H9 (cell line): ENCODE measurements around the gene CABCOCO1. TPM values are rescaled to one million over a fixed set of nuclear protein-coding genes. Genes with fewer than 3 reads are reported as not detected.

Experiments used
- DNase-seq: peaks from one replicate; pipeline ENCODE4 v3.0.0-alpha.2; 2017
- H2AFZ ChIP-seq: one replicate; pipeline ENCODE4 v1.6.1; 2013; ENCODE audit warnings: mild to moderate bottlenecking, low read length, control low read depth, moderate library complexity
- H2AK5ac ChIP-seq: 2 replicates; pipeline ENCODE4 v1.6.1; 2013; ENCODE audit warnings: low read length, control low read depth, mixed read lengths; ENCODE audit not compliant: insufficient read length
- H2BK120ac ChIP-seq: one replicate; pipeline ENCODE4 v1.6.1; 2013; ENCODE audit warnings: low read depth, mild to moderate bottlenecking, low read length, control low read depth, inconsistent platforms; ENCODE audit not compliant: poor library complexity, severe bottlenecking
- H2BK12ac ChIP-seq: 2 replicates; pipeline ENCODE4 v1.6.1; 2013; ENCODE audit warnings: low read length, control low read depth, mixed read lengths, low read depth; ENCODE audit not compliant: insufficient read length
- H2BK15ac ChIP-seq: 2 replicates; pipeline ENCODE4 v1.6.1; 2013; ENCODE audit warnings: low read depth, low read length, control low read depth
- H2BK20ac ChIP-seq: one replicate; pipeline ENCODE4 v1.6.1; 2013; ENCODE audit warnings: low read depth, mild to moderate bottlenecking, low read length, control low read depth, inconsistent platforms; ENCODE audit not compliant: poor library complexity, severe bottlenecking
- H2BK5ac ChIP-seq: 2 replicates; pipeline ENCODE4 v1.6.1; 2013; ENCODE audit warnings: low read length, control low read depth, mixed read lengths; ENCODE audit not compliant: insufficient read length
- H3K14ac ChIP-seq: 2 replicates; pipeline ENCODE4 v1.6.1; 2013; ENCODE audit warnings: low read length, control low read depth; ENCODE audit not compliant: insufficient read depth
- H3K18ac ChIP-seq: 2 replicates; pipeline ENCODE4 v1.6.1; 2013; ENCODE audit warnings: low read depth, mild to moderate bottlenecking, mixed read lengths, low read length, control low read depth; ENCODE audit not compliant: insufficient read length
- H3K23ac ChIP-seq: 2 replicates; pipeline ENCODE4 v1.6.1; 2013; ENCODE audit warnings: low read length, control low read depth, mixed read lengths, low read depth; ENCODE audit not compliant: insufficient read length
- H3K23me2 ChIP-seq: 2 replicates; pipeline ENCODE4 v1.6.1; 2013; ENCODE audit warnings: low read depth, mild to moderate bottlenecking, mixed read lengths, low read length, control low read depth; ENCODE audit not compliant: insufficient read length, poor library complexity, severe bottlenecking
- H3K27ac ChIP-seq: 2 replicates; pipeline ENCODE4 v1.5.1; 2013; ENCODE audit warnings: low read length, control low read depth, mixed read lengths, low read depth; ENCODE audit not compliant: insufficient read length
- H3K27me3 ChIP-seq: 2 replicates; pipeline ENCODE4 v1.6.1; 2013; ENCODE audit warnings: low read length, control low read depth, inconsistent platforms; ENCODE audit not compliant: insufficient read depth
- H3K4ac ChIP-seq: 2 replicates; pipeline ENCODE4 v1.6.1; 2013; ENCODE audit warnings: low read depth, mild to moderate bottlenecking, control low read depth, inconsistent platforms, low read length, moderate library complexity
- H3K4me1 ChIP-seq: 2 replicates; pipeline ENCODE4 v1.6.1; 2013; ENCODE audit warnings: low read length, control low read depth, inconsistent platforms; ENCODE audit not compliant: insufficient read depth
- H3K4me2 ChIP-seq: 2 replicates; pipeline ENCODE4 v1.6.1; 2013; ENCODE audit warnings: low read length, control low read depth, mixed read lengths; ENCODE audit not compliant: insufficient read length, insufficient read depth
- H3K56ac ChIP-seq: 2 replicates; pipeline ENCODE4 v1.6.1; 2013; ENCODE audit warnings: low read depth, mild to moderate bottlenecking, mixed read lengths, low read length, control low read depth; ENCODE audit not compliant: insufficient read length
- H3K79me1 ChIP-seq: 2 replicates; pipeline ENCODE4 v1.6.1; 2013; ENCODE audit warnings: low read depth, mild to moderate bottlenecking, moderate library complexity, low read length, control low read depth, inconsistent platforms; ENCODE audit not compliant: insufficient read depth, poor library complexity, severe bottlenecking
- H3K79me2 ChIP-seq: 2 replicates; pipeline ENCODE4 v1.6.1; 2013; ENCODE audit warnings: low read length, control low read depth, inconsistent platforms; ENCODE audit not compliant: insufficient read depth
- H3K9ac ChIP-seq: 2 replicates; pipeline ENCODE4 v1.6.1; 2013; ENCODE audit warnings: low read length, control low read depth, mixed read lengths; ENCODE audit not compliant: insufficient read length; ENCODE audit errors: extremely low read depth
- H3K9me3 ChIP-seq: one replicate; pipeline ENCODE4 v1.6.1; 2013; ENCODE audit warnings: low read depth, low read length, inconsistent platforms; ENCODE audit not compliant: control insufficient read depth
- H3T11ph ChIP-seq: one replicate; pipeline ENCODE4 v1.6.1; 2013; ENCODE audit warnings: mild to moderate bottlenecking, low read length, control low read depth, inconsistent platforms
- H4K20me1 ChIP-seq: one replicate; pipeline ENCODE4 v1.6.1; 2013; ENCODE audit not compliant: control insufficient read depth, insufficient read length, insufficient read depth
- H4K5ac ChIP-seq: 2 replicates; pipeline ENCODE4 v1.6.1; 2013; ENCODE audit warnings: low read depth, mild to moderate bottlenecking, mixed read lengths, low read length, control low read depth; ENCODE audit not compliant: insufficient read length
- H4K8ac ChIP-seq: replicated peaks from 2 replicates; pipeline ENCODE4 v1.6.1; 2013; ENCODE audit warnings: low read length, control low read depth, mixed read lengths, low read depth; ENCODE audit not compliant: insufficient read length
- H4K91ac ChIP-seq: 2 replicates; pipeline ENCODE4 v1.6.1; 2013; ENCODE audit warnings: low read depth, mild to moderate bottlenecking, moderate library complexity, mixed read lengths, low read length, control low read depth; ENCODE audit not compliant: insufficient read length
- H3K27ac Mint-ChIP-seq, 3 experiments: 2 replicates in 2 of 3; 3 replicates in 1 of 3; pipeline ENCODE4 v1.8.0; 2020 to 2021; ENCODE audit warnings: mixed read lengths in 3 of 3, mild to moderate bottlenecking in 1 of 3, moderate library complexity in 1 of 3
- H3K27me3 Mint-ChIP-seq: 2 replicates; pipeline ENCODE4 v1.8.0; 2021; ENCODE audit warnings: low read depth, mild to moderate bottlenecking, moderate library complexity, mixed read lengths
- H3K36me3 Mint-ChIP-seq, 3 experiments: 2 replicates in 2 of 3; 3 replicates in 1 of 3; pipeline ENCODE4 v1.8.0; 2020 to 2021; ENCODE audit warnings: low read depth in 3 of 3, mixed read lengths in 3 of 3; ENCODE audit not compliant: insufficient read depth in 1 of 3
- H3K4me1 Mint-ChIP-seq, 2 experiments: 2 replicates each; pipeline ENCODE4 v1.8.0; 2020; ENCODE audit warnings: mixed read lengths in 2 of 2
- H3K4me3 Mint-ChIP-seq, 2 experiments: 2 replicates in 1 of 2; 3 replicates in 1 of 2; pipeline ENCODE4 v1.8.0; 2020 to 2021; ENCODE audit warnings: mild to moderate bottlenecking in 2 of 2, mixed read lengths in 2 of 2, moderate library complexity in 1 of 2
- H3K9me3 Mint-ChIP-seq, 2 experiments: 2 replicates in 1 of 2; 3 replicates in 1 of 2; pipeline ENCODE4 v1.8.0; 2020; ENCODE audit warnings: mild to moderate bottlenecking in 2 of 2, mixed read lengths in 2 of 2, moderate library complexity in 1 of 2
- CTCF ChIP-seq: fragments of 200-600 bp; sonication (generic); conservative IDR thresholded peaks from 3 replicates; pipeline ENCODE4 v1.8.0; 2021; ENCODE audit warnings: antibody characterized with exemption, mild to moderate bottlenecking
- WGBS: extraction: QIAGEN DNeasy Blood & Tissue Kit; methylation state at CpG from one replicate; pipeline ENCODE4 v1.1.7; 2013; ENCODE audit warnings: missing lambda C conversion rate, low lambda C conversion rate, mixed read lengths; ENCODE audit not compliant: insufficient read length; ENCODE audit errors: extremely low coverage; 5-methylcytosine and 5-hydroxymethylcytosine counted together
- total RNA-seq: library from RNA; stranded (reverse); gene quantifications from 2 replicates; pipeline ENCODE4 v1.2.1, GENCODE V29; 2021

Gene CABCOCO1
- total RNA-seq, 1 experiment from 2014 or later = not detected

- Histone ChIP-seq H2AK5ac (no peak overlapping the region), H2BK12ac (no peak overlapping the region), H3K4me2 (no peak overlapping the region), H3K4ac (no peak overlapping the region), H3K27me3 (no peaks in the 10 kb centered on the region), H4K5ac (no peak overlapping the region), H3K14ac (no peak overlapping the region), H4K20me1 (no peaks in the 10 kb centered on the region), H3T11ph (no peak overlapping the region), H3K27ac (no peak overlapping the region), H2BK20ac (no peak overlapping the region), H2BK5ac (no peak overlapping the region), H2BK120ac (no peak overlapping the region), H3K79me2 (no peaks in the 10 kb centered on the region), H3K23me2 (no peaks in the 10 kb centered on the region), H3K18ac (no peak overlapping the region), H2BK15ac (no peak overlapping the region), H3K4me1 (no peaks in the 10 kb centered on the region), H3K56ac (no peak overlapping the region), H2AFZ (no peak overlapping the region), H3K9ac (no peak overlapping the region), H3K9me3 (no peaks in the 10 kb centered on the region), H3K79me1 (no peaks in the 10 kb centered on the region), H4K8ac (no peak overlapping the region), H3K23ac (no peak overlapping the region), H4K91ac (no peak overlapping the region)
- no peak for TF ChIP-seq CTCF
- Mint-ChIP-seq H3K27me3 (no peaks in the 10 kb centered on the region; the same call in 1 of the 2 replicates), H3K4me1 (no peaks in the 10 kb centered on the region), H3K36me3 (no peaks in the 10 kb centered on the region), H3K27ac (no peak overlapping the region), H3K4me3 (no peak overlapping the region), H3K9me3 (no peaks in the 10 kb centered on the region)
- DNase-seq = no peak
- no CpG with 5 or more reads among the region's 2 CpGs for WGBS
Measured at GRCh38 chr10:61702584-61702983, 39.9 kb downstream of the CABCOCO1 start.
